Epithelial cell of umbilical artery (primary cell): Measurements from ENCODE around the gene RBM46. TPM values are rescaled to one million over a fixed set of nuclear protein-coding genes. Genes with fewer than 3 reads are reported as not detected.

Experiments used
- total RNA-seq: library from RNA; depleted of rRNA; stranded (reverse); fragments of >200 nt; gene quantifications from 2 replicates; pipeline ENCODE4 v1.2.3, GENCODE V29; 2014

Gene RBM46, protein sequence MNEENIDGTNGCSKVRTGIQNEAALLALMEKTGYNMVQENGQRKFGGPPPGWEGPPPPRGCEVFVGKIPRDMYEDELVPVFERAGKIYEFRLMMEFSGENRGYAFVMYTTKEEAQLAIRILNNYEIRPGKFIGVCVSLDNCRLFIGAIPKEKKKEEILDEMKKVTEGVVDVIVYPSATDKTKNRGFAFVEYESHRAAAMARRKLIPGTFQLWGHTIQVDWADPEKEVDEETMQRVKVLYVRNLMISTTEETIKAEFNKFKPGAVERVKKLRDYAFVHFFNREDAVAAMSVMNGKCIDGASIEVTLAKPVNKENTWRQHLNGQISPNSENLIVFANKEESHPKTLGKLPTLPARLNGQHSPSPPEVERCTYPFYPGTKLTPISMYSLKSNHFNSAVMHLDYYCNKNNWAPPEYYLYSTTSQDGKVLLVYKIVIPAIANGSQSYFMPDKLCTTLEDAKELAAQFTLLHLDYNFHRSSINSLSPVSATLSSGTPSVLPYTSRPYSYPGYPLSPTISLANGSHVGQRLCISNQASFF
- total RNA-seq: under 0.01 TPM in 1 of 2 replicates, not detected in the other

GRCh38 chr4:154781126-154781982, at the start of gene RBM46:
Gene RBM46 (plus strand): TSS chr4:154781272. CDS start chr4:154796753, 15,481 bp downstream.

DNA sequence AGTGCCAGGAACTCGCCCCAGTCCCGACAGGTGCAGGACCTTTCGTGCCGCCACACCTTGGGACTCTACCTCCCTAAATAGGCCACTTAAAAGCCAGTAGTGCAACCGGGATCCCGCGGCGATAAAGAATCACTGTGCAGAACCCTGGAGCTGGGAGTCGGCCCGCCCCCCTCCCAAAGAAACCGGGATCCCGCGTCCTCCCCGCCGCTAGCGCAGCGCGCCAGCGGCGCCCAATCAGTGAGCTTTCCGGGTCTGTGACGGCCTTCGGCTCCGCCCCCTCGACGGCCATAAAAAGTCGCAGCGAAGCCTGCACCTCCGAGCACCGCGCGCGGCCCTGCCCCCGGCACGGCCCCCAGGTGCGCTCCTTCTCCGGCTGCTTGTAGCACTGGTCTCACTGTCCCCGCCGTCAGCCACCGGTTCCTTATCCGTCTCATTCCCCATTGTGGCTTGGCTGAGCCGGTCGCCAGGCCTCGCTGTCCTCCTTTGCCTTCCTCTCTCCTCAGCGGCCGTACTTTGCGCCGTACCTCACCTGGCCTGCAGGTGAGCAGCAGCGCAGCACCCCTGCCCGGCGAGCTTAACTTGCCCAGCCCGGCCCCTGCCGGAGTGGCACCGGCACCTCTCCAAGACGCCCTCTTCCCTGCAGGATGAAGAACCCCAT, 37.3 kb upstream of the RBM46 start, which contains the start of gene LRAT:
LRAT (plus strand) TSS at position 318 of the 658 bp plus-strand sequence; CDS start at position 645, 327 bp downstream.

Other genes with a start within 250 kb of the RBM46 start
- gene PLRG1, start 230.9 kb upstream of the RBM46 start, total RNA-seq: 73.7 and 117 TPM in 2 replicates
- not detected in 2 replicates for gene FGB, start 218.3 kb upstream of the RBM46 start, total RNA-seq
- not detected in 2 replicates for gene FGA, start 190.5 kb upstream of the RBM46 start, total RNA-seq
- not detected in 2 replicates for gene FGG, start 168.6 kb upstream of the RBM46 start, total RNA-seq
- gene LRAT, start 37.3 kb upstream of the RBM46 start, total RNA-seq: not detected in 2 replicates